Gastrocnemius medialis (tissue), 4 donors: ENCODE measurements around the gene CALCB.

Experiments
- CTCF ChIP-seq, 5 experiments: fragments of 450-650 bp in 3 of 5; fragments of 200-600 bp in 2 of 5; sonication (generic) in 2 of 5; IDR thresholded peaks in 4 of 5; conservative IDR thresholded peaks in 1 of 5; 1 replicate in 4 of 5; 2 replicates in 1 of 5; pipeline ENCODE4 v1.5.1; 2016 to 2019; ENCODE audit warnings: antibody characterized with exemption in 5 of 5, mild to moderate bottlenecking in 3 of 5, moderate library complexity in 3 of 5
- POLR2A ChIP-seq, 2 donors: fragments of 450-650 bp; IDR thresholded peaks; one replicate each; pipeline ENCODE4 v1.6.1; 2017; ENCODE audit warnings: antibody characterized with exemption in 2 of 2, mild to moderate bottlenecking in 2 of 2, moderate library complexity in 2 of 2

GRCh38 chr11:15119352-15119751 is 46.0 kb downstream of the CALCB start:
- no peak for TF ChIP-seq CTCF (IDR thresholded peaks at IDR 0.05 in 4 of 5, conservative IDR thresholded peaks at IDR 0.05 in 1 of 5)
- TF ChIP-seq POLR2A (IDR thresholded peaks at IDR 0.05): no peak
